H1 (cell line): ENCODE results near the gene GRIP2. TPM values are rescaled to one million over a fixed set of nuclear protein-coding genes. Genes with fewer than 3 reads are reported as not detected.

ENCODE experiments used
- CTCF ChIA-PET: fragments of 300-600 bp; sonication (Branson Sonifier 250); formaldehyde crosslinking; loops from one replicate; lab custom pipeline; 2021; ENCODE audit not compliant: partially characterized antibody; lab: Charles Lee
- POLR2A ChIA-PET: fragments of 300-600 bp; sonication (Branson Sonifier 250); formaldehyde crosslinking; loops from one replicate; lab custom pipeline; 2021; ENCODE audit warnings: inconsistent platforms; ENCODE audit not compliant: partially characterized antibody; lab: Charles Lee
- DNase-seq, 2 experiments: peaks; one replicate each; pipeline versions ENCODE4 v3.0.0 to v3.0.0-alpha.2; 2010 to 2022; ENCODE audit warnings: low spot score in 2 of 2, low read depth in 1 of 2, mixed read lengths in 1 of 2
- FAIRE-seq: peaks from 2 replicates; lab custom pipeline; 2011; peaks lifted over from hg19 to GRCh38; lab: Jason Lieb, UNC
- H2AFZ ChIP-seq: 2 replicates; pipeline ENCODE4 v1.8.1; 2012; ENCODE audit warnings: low read length, inconsistent platforms
- H2AK5ac ChIP-seq: 2 replicates; pipeline ENCODE4 v1.6.1; 2013; ENCODE audit warnings: low read depth, low read length
- H2BK120ac ChIP-seq: replicated peaks from 2 replicates; pipeline ENCODE3; 2013; ENCODE audit warnings: low read depth, low read length, inconsistent platforms
- H2BK12ac ChIP-seq: 2 replicates; pipeline ENCODE4 v1.6.1; 2013; ENCODE audit warnings: low read depth, low read length
- H2BK15ac ChIP-seq: 2 replicates; pipeline ENCODE4 v1.6.1; 2013; ENCODE audit warnings: low read length
- H2BK20ac ChIP-seq: 2 replicates; pipeline ENCODE4 v1.6.1; 2013; ENCODE audit warnings: low read length
- H2BK5ac ChIP-seq: 2 replicates; pipeline ENCODE4 v1.6.1; 2013; ENCODE audit warnings: low read depth, low read length
- H3K14ac ChIP-seq: 2 replicates; pipeline ENCODE4 v1.6.1; 2013; ENCODE audit warnings: inconsistent platforms; ENCODE audit not compliant: insufficient read length
- H3K18ac ChIP-seq: 2 replicates; pipeline ENCODE4 v1.6.1; 2013; ENCODE audit warnings: low read length; ENCODE audit errors: extremely low read depth
- H3K23ac ChIP-seq: 2 replicates; pipeline ENCODE4 v1.6.1; 2013; ENCODE audit warnings: inconsistent platforms; ENCODE audit not compliant: insufficient read length
- H3K23me2 ChIP-seq: 2 replicates; pipeline ENCODE4 v1.6.1; 2013; ENCODE audit warnings: low read depth, low read length
- H3K27ac ChIP-seq: 2 replicates; pipeline ENCODE4 v1.6.1; 2011; ENCODE audit warnings: low read depth, low read length, inconsistent platforms
- H3K27me3 ChIP-seq, 4 experiments: replicated peaks in 1 of 4; 1 replicate in 1 of 4; 2 replicates in 3 of 4; pipeline versions ENCODE4 v1.6.1 to v1.8.1; 2011 to 2013; ENCODE audit warnings: low read length in 3 of 4, mild to moderate bottlenecking in 3 of 4, inconsistent platforms in 2 of 4, mixed read lengths in 2 of 4, moderate library complexity in 1 of 4; ENCODE audit not compliant: control insufficient read depth in 3 of 4, insufficient read depth in 3 of 4; ENCODE audit errors: extremely low read depth in 1 of 4
- H3K36me3 ChIP-seq, 4 experiments: 2 replicates each; pipeline versions ENCODE4 v1.6.1 to v1.8.1; 2011 to 2013; ENCODE audit warnings: mild to moderate bottlenecking in 4 of 4, low read length in 3 of 4, moderate library complexity in 2 of 4, control low read depth in 1 of 4, inconsistent platforms in 1 of 4; ENCODE audit not compliant: insufficient read depth in 4 of 4, control insufficient read depth in 2 of 4
- H3K4ac ChIP-seq: replicated peaks from 2 replicates; pipeline ENCODE3; 2013; ENCODE audit warnings: low read length, low read depth, mixed read lengths, inconsistent platforms; ENCODE audit not compliant: insufficient read length
- H3K4me1 ChIP-seq, 4 experiments: replicated peaks in 1 of 4; 1 replicate in 1 of 4; 2 replicates in 3 of 4; pipeline versions ENCODE4 v1.6.1 to v1.8.1; 2011 to 2013; ENCODE audit warnings: low read length in 3 of 4, inconsistent platforms in 2 of 4, mixed read lengths in 1 of 4; ENCODE audit not compliant: insufficient read depth in 4 of 4, control insufficient read depth in 3 of 4
- H3K4me2 ChIP-seq, 2 experiments: 2 replicates each; pipeline versions ENCODE4 v1.6.1 to v1.8.1; 2011 to 2013; ENCODE audit warnings: low read depth in 2 of 2, low read length in 2 of 2, control low read depth in 1 of 2, inconsistent platforms in 1 of 2, mild to moderate bottlenecking in 1 of 2; ENCODE audit not compliant: insufficient read depth in 1 of 2
- H3K4me3 ChIP-seq, 4 experiments: fragments of 200-600, 300-600 bp in 1 of 4; sonication (generic), shearing (Covaris generic), sonication (Bioruptor Twin) in 1 of 4; 2 replicates each; pipeline versions ENCODE4 v1.5.1 to v1.8.1; 2011 to 2016; ENCODE audit warnings: low read length in 4 of 4, low read depth in 3 of 4, control low read depth in 2 of 4, inconsistent platforms in 2 of 4, mild to moderate bottlenecking in 2 of 4, mixed read lengths in 1 of 4, moderate library complexity in 1 of 4; ENCODE audit not compliant: insufficient read depth in 2 of 4; ENCODE audit errors: extremely low read depth in 1 of 4
- H3K56ac ChIP-seq: replicated peaks from 2 replicates; pipeline ENCODE3; 2013; ENCODE audit warnings: low read depth, mild to moderate bottlenecking, mixed read lengths, low read length, inconsistent platforms; ENCODE audit not compliant: insufficient read length
- H3K79me1 ChIP-seq: 2 replicates; pipeline ENCODE4 v1.6.1; 2013; ENCODE audit warnings: low read depth, low read length, control low read depth
- H3K79me2 ChIP-seq, 2 experiments: 2 replicates each; pipeline versions ENCODE4 v1.6.1 to v1.8.1; 2012 to 2013; ENCODE audit warnings: low read length in 2 of 2, mild to moderate bottlenecking in 2 of 2, inconsistent platforms in 1 of 2; ENCODE audit not compliant: insufficient read depth in 2 of 2, control insufficient read depth in 1 of 2
- H3K9ac ChIP-seq, 4 experiments: replicated peaks in 1 of 4; 1 replicate in 1 of 4; 2 replicates in 3 of 4; pipeline versions ENCODE4 v1.6.1 to v1.8.1; 2011 to 2013; ENCODE audit warnings: low read depth in 3 of 4, low read length in 3 of 4, control low read depth in 2 of 4, mild to moderate bottlenecking in 2 of 4, moderate library complexity in 2 of 4, inconsistent platforms in 1 of 4; ENCODE audit errors: extremely low read depth in 1 of 4
- H3K9me3 ChIP-seq, 2 experiments: 2 replicates each; pipeline versions ENCODE4 v1.6.1 to v1.8.1; 2012 to 2013; ENCODE audit warnings: mild to moderate bottlenecking in 2 of 2, moderate library complexity in 2 of 2, control low read depth in 1 of 2, inconsistent platforms in 1 of 2, low read depth in 1 of 2, low read length in 1 of 2, mixed read lengths in 1 of 2; ENCODE audit not compliant: insufficient read depth in 2 of 2
- H4K20me1 ChIP-seq, 2 experiments: replicated peaks in 1 of 2; 2 replicates each; pipeline versions ENCODE3 to v1.8.1; 2011 to 2013; ENCODE audit warnings: inconsistent platforms in 2 of 2, low read length in 2 of 2, mild to moderate bottlenecking in 1 of 2; ENCODE audit not compliant: insufficient read depth in 2 of 2, control insufficient read depth in 1 of 2
- H4K5ac ChIP-seq: 2 replicates; pipeline ENCODE4 v1.6.1; 2013; ENCODE audit warnings: low read length, low read depth, mixed read lengths, inconsistent platforms; ENCODE audit not compliant: insufficient read length
- H4K8ac ChIP-seq: 2 replicates; pipeline ENCODE4 v1.8.0; 2013; ENCODE audit warnings: mild to moderate bottlenecking, moderate library complexity, low read length, inconsistent platforms; ENCODE audit not compliant: insufficient read depth; ENCODE audit errors: extremely low read depth
- H4K91ac ChIP-seq: replicated peaks from 2 replicates; pipeline ENCODE3; 2013; ENCODE audit warnings: low read length, mixed read lengths, inconsistent platforms; ENCODE audit not compliant: insufficient read length
- CBX5 ChIP-seq: fragments of 300-800, 300-1000 bp; sonication (generic); IDR thresholded peaks from 2 replicates; pipeline ENCODE4 v1.7.1; 2016; ENCODE audit warnings: antibody characterized with exemption, low read length, low read depth
- CHD1 ChIP-seq: IDR thresholded peaks from 2 replicates; pipeline ENCODE4 v1.6.1; 2012; ENCODE audit warnings: low read depth, low read length, improper control_type of control experiment
- EP300 ChIP-seq, 2 experiments: IDR thresholded peaks; 1 replicate in 1 of 2; 2 replicates in 1 of 2; pipeline ENCODE4 v1.6.1; 2011 to 2012; ENCODE audit warnings: low read depth in 2 of 2, low read length in 2 of 2, mild to moderate bottlenecking in 2 of 2, borderline replicate concordance in 1 of 2, inconsistent platforms in 1 of 2, moderate library complexity in 1 of 2
- EZH2 ChIP-seq: fragments of 200-600 bp; sonication (generic); IDR thresholded peaks from 2 replicates; pipeline ENCODE4 v1.7.1; 2012; ENCODE audit warnings: low read depth, mild to moderate bottlenecking, moderate library complexity, low read length, inconsistent platforms; ENCODE audit not compliant: severe bottlenecking
- GABPA ChIP-seq: IDR thresholded peaks from 2 replicates; pipeline ENCODE4 v1.6.1; 2011; ENCODE audit warnings: mild to moderate bottlenecking, low read length, moderate library complexity, borderline replicate concordance; ENCODE audit not compliant: insufficient read depth
- JUN ChIP-seq: IDR thresholded peaks from 2 replicates; pipeline ENCODE4 v1.6.1; 2011; ENCODE audit warnings: low read depth, mild to moderate bottlenecking, improper control_type of control experiment, low read length
- KDM5A ChIP-seq: fragments of 200-600 bp; IDR thresholded peaks from 2 replicates; pipeline ENCODE4 v1.7.1; 2012; ENCODE audit warnings: mild to moderate bottlenecking, low read length, inconsistent platforms, mixed read lengths
- NANOG ChIP-seq: IDR thresholded peaks from 2 replicates; pipeline ENCODE4 v1.6.1; 2011; ENCODE audit warnings: low read length, low read depth, mild to moderate bottlenecking, inconsistent platforms; ENCODE audit not compliant: insufficient read depth, poor library complexity, severe bottlenecking
- NRF1 ChIP-seq: IDR thresholded peaks from 2 replicates; pipeline ENCODE4 v1.6.1; 2011; ENCODE audit warnings: mild to moderate bottlenecking, low read depth, low read length, improper control_type of control experiment
- POLR2A ChIP-seq, 2 experiments: IDR thresholded peaks; 1 replicate in 1 of 2; 2 replicates in 1 of 2; pipeline ENCODE4 v1.6.1; 2011; ENCODE audit warnings: low read depth in 2 of 2, low read length in 2 of 2, mild to moderate bottlenecking in 2 of 2; ENCODE audit errors: control extremely low read depth in 1 of 2
- SUZ12 ChIP-seq: fragments of 200-600 bp; sonication (generic); IDR thresholded peaks from 2 replicates; pipeline ENCODE4 v1.6.1; 2012; ENCODE audit warnings: mild to moderate bottlenecking, inconsistent platforms, low read length, moderate library complexity, mixed read lengths
- TCF12 ChIP-seq: IDR thresholded peaks from 2 replicates; pipeline ENCODE4 v1.6.1; 2011; ENCODE audit warnings: low read depth, mild to moderate bottlenecking, low read length
- YY1 ChIP-seq: IDR thresholded peaks from 2 replicates; pipeline ENCODE4 v1.6.1; 2011; ENCODE audit warnings: low read depth, mild to moderate bottlenecking, low read length
- ZNF274 ChIP-seq: IDR thresholded peaks from 2 replicates; pipeline ENCODE4 v1.7.0; 2012; ENCODE audit warnings: low read length, borderline replicate concordance; ENCODE audit errors: extremely low read depth
- WGBS, 2 experiments: shearing (Covaris generic) in 1 of 2; methylation state at CpG; one replicate each; pipeline versions ENCODE4 v1.1.6 to v1.1.7; 2013 to 2015; ENCODE audit warnings: low lambda C conversion rate in 2 of 2, mixed read lengths in 2 of 2, inconsistent platforms in 1 of 2, low coverage in 1 of 2, missing lambda C conversion rate in 1 of 2; ENCODE audit not compliant: insufficient replicate concordance in 2 of 2, insufficient coverage in 1 of 2, insufficient read length in 1 of 2; ENCODE audit errors: extremely low coverage in 1 of 2, missing lambda C conversion rate in 1 of 2; 5-methylcytosine and 5-hydroxymethylcytosine counted together
- polyA plus RNA-seq, 7 experiments: library from polyadenylated mRNA; depleted of rRNA in 3 of 7; stranded (reverse) in 5 of 7; unstranded in 2 of 7; fragments of >200 nt in 5 of 7; fragments of 200-250 nt in 2 of 7; gene quantifications; 1 replicate in 5 of 7; 2 replicates in 1 of 7; 4 replicates in 1 of 7; pipeline versions ENCODE4 v1.2.1 to v1.2.3, GENCODE V29; 2011 to 2013; ENCODE audit warnings: missing spikeins in 2 of 7, mixed read lengths in 2 of 7
- total RNA-seq: library from RNA; stranded (reverse); fragmentation: NEBNext Ultra II Directional; extraction: Animal tissue kit (Norgen Biotek cat#: 25700); gene quantifications from 2 replicates; pipeline ENCODE4 v1.2.1, GENCODE V29; 2021

Gene GRIP2
- total and polyA plus RNA-seq, 2 of the 8 experiments (the other 6 are each of a cell fraction or from before 2014, with no cell fraction given), result 2.5 to 6.4 TPM

GRCh38 chr3:14554715-14555114, 14.6 kb upstream of the GRIP2 start:
- Histone ChIP-seq H2BK15ac (peak overlapping the region; percentile 81; the same call in 1 of the 2 replicates), H2BK5ac (no peak overlapping the region), H4K5ac (no peak overlapping the region), H2BK12ac (peak overlapping the region; percentile 86; the same call in 1 of the 2 replicates), H2BK120ac (no peak overlapping the region), H4K20me1 (peaks cover 0 to 1% of the 10 kb centered on the region in 2 experiments), H3K27me3 (no peaks in the 10 kb centered on the region), H3K14ac (no peak overlapping the region), H3K9ac (no peak overlapping the region), H3K79me2 (no peaks in the 10 kb centered on the region), H3K4me2 (0 out of 4 replicates have a peak overlapping the region, but pooled peaks of 1 of the 2 experiments have one; percentile 49), H2AFZ (no peak overlapping the region), H3K4me3 (no peak overlapping the region), H3K4me1 (peaks cover 0 to 18% (median 10%) of the 10 kb centered on the region in 4 experiments; a peak in 5 of 7 replicates), H3K9me3 (no peaks in the 10 kb centered on the region), H3K23ac (no peak overlapping the region), H2BK20ac (no peak overlapping the region), H3K23me2 (no peaks in the 10 kb centered on the region), H3K79me1 (no peaks in the 10 kb centered on the region; the same call in 1 of the 2 replicates), H4K8ac (no peak overlapping the region), H3K27ac (no peak overlapping the region), H3K36me3 (no peaks in the 10 kb centered on the region), H4K91ac (peak overlapping the region; percentile 65), H3K18ac (peak overlapping the region; percentile 48), H2AK5ac (0 out of 2 replicates have a peak overlapping the region, but pooled peaks have one; percentile 56), H3K4ac (no peak overlapping the region), H3K56ac (no peak overlapping the region)
- POLR2A ChIA-PET, result interaction anchor here (0.6 kb wide), 1 partner anchor 223 kb away, joined by 3 read pairs; no protein-coding TSS in a partner anchor
- WGBS, 2 experiments, result 93% methylated on average over 3 of the region's 3 CpGs; no CpG with 5 or more reads in 1 of the 2 experiments
- no peak for DNase-seq
- FAIRE-seq, result no peak
- CTCF ChIA-PET, result interaction anchor here (1.2 to 13.1 kb wide), 2 partner anchors 46 to 47 kb away, joined by 3 to 280 read pairs; no protein-coding TSS in a partner anchor
- TF ChIP-seq SUZ12, result no peak
- TF ChIP-seq TCF12, result no peak
- TF ChIP-seq KDM5A, result no peak
- TF ChIP-seq ZNF274, result no peak
- TF ChIP-seq YY1, result no peak
- TF ChIP-seq GABPA, result no peak
- no peak for TF ChIP-seq NRF1
- no peak for TF ChIP-seq CBX5
- TF ChIP-seq POLR2A (IDR thresholded peaks at IDR 0.05; ENCODE audit: control extremely low read depth in 1 of 2, low read depth in 2 of 2, low read length in 2 of 2), result no peak
- TF ChIP-seq NANOG, result no peak
- TF ChIP-seq JUN, result no peak
- no peak for TF ChIP-seq EP300 (IDR thresholded peaks at IDR 0.05; ENCODE audit: borderline replicate concordance in 1 of 2, low read depth in 2 of 2, low read length in 2 of 2)
- TF ChIP-seq CHD1, result no peak
- TF ChIP-seq EZH2, result no peak
